ENCODE results near the gene JAML.

JAML gene

DNA sequence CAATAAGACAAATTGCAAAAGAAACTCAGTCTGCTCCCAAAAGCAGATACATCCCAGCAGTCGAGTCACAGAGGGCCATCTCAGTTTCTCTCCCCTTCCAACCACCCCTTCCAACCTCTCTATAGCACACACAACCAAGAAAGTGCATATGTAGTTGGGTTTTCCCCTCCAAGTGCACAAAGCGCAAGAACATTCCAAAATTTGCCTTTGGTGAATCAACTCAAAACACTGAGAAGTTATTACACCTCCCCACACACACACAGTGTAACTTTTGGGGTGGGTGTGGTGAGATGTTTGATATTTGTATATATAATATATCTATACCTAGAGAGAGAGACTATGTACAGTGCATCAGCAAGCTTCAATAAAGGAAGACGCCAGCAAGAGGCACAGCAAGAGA lies 62.0 kb downstream of the JAML start:
- no peaks in the 10 kb centered on the region for H3F3A ChIP-seq (ENCODE audit: low read depth)
- no peak overlapping the region for H3K4me3 ChIP-seq (ENCODE audit: low read length, poor library complexity, severe bottlenecking)
- TF ChIP-seq, protein P1, sequence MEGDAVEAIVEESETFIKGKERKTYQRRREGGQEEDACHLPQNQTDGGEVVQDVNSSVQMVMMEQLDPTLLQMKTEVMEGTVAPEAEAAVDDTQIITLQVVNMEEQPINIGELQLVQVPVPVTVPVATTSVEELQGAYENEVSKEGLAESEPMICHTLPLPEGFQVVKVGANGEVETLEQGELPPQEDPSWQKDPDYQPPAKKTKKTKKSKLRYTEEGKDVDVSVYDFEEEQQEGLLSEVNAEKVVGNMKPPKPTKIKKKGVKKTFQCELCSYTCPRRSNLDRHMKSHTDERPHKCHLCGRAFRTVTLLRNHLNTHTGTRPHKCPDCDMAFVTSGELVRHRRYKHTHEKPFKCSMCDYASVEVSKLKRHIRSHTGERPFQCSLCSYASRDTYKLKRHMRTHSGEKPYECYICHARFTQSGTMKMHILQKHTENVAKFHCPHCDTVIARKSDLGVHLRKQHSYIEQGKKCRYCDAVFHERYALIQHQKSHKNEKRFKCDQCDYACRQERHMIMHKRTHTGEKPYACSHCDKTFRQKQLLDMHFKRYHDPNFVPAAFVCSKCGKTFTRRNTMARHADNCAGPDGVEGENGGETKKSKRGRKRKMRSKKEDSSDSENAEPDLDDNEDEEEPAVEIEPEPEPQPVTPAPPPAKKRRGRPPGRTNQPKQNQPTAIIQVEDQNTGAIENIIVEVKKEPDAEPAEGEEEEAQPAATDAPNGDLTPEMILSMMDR (conservative IDR thresholded peaks at IDR 0.05; ENCODE audit: low read length), result no peak
- no peak for TF ChIP-seq EZH2phosphoT487 (IDR thresholded peaks at IDR 0.05; ENCODE audit: borderline replicate concordance)
- no peaks in the 10 kb centered on the region for H3K9me2 ChIP-seq (replicated peaks; ENCODE audit: low read depth, low read length)
- no peaks in the 10 kb centered on the region for H3K9me3 ChIP-seq (ENCODE audit: insufficient read depth, low read depth, low read length)
- no peaks in the 10 kb centered on the region for H3K79me2 ChIP-seq (ENCODE audit: insufficient read depth, low read length)
- H3K36me3 ChIP-seq (ENCODE audit: insufficient read depth, low read length), result no peaks in the 10 kb centered on the region
- no peak overlapping the region for H3K4me2 ChIP-seq (ENCODE audit: low read depth, low read length, poor library complexity, severe bottlenecking)
- H4K20me1 ChIP-seq (ENCODE audit: insufficient read depth, low read length, poor library complexity, severe bottlenecking), result no peaks in the 10 kb centered on the region
- H3K4me1 ChIP-seq (ENCODE audit: insufficient read depth, low read length, poor library complexity, severe bottlenecking), result no peaks in the 10 kb centered on the region
- H3K27me3 ChIP-seq (ENCODE audit: insufficient read depth, low read length, poor library complexity, severe bottlenecking), result no peaks in the 10 kb centered on the region
- no peak overlapping the region for H3K9ac ChIP-seq (ENCODE audit: low read depth, low read length, poor library complexity, severe bottlenecking)
- H2AFZ ChIP-seq (ENCODE audit: low read length), result no peak overlapping the region

DNA sequence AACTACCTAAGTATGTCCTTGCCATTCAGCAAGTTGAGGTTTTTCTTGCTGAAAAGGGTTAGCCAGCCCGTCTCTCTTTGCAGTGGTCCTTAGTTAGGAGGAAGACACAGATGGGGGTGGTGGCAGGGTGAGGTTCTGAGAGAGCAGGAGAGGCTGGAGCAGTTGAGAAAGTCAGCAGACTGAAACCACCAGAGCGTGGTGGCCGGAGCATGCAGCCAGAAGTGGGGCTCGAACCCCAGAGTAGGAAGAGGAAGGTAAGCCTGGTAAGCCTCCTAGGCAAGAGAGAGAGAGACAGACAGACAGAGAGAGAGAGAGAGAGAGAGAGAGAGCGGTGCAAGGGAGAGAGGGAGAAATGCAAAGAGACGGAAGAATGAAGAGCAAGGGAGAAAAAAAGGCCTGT lies 63.0 kb downstream of the JAML start:
- Histone ChIP-seq H3K27me3 (ENCODE audit: insufficient read depth, low read length, poor library complexity, severe bottlenecking) (no peaks in the 10 kb centered on the region), H3K9me3 (ENCODE audit: insufficient read depth, low read depth, low read length) (no peaks in the 10 kb centered on the region), H3F3A (ENCODE audit: low read depth) (no peaks in the 10 kb centered on the region), H3K9me2 (replicated peaks; ENCODE audit: low read depth, low read length) (no peaks in the 10 kb centered on the region), H3K36me3 (ENCODE audit: insufficient read depth, low read length) (no peaks in the 10 kb centered on the region), H3K9ac (ENCODE audit: low read depth, low read length, poor library complexity, severe bottlenecking) (no peak overlapping the region), H3K4me1 (ENCODE audit: insufficient read depth, low read length, poor library complexity, severe bottlenecking) (no peaks in the 10 kb centered on the region), H4K20me1 (ENCODE audit: insufficient read depth, low read length, poor library complexity, severe bottlenecking) (no peaks in the 10 kb centered on the region), H3K4me2 (ENCODE audit: low read depth, low read length, poor library complexity, severe bottlenecking) (no peak overlapping the region), H3K4me3 (ENCODE audit: low read length, poor library complexity, severe bottlenecking) (no peak overlapping the region), H2AFZ (ENCODE audit: low read length) (no peak overlapping the region), H3K79me2 (ENCODE audit: insufficient read depth, low read length) (no peaks in the 10 kb centered on the region)
- TF ChIP-seq EZH2phosphoT487 (IDR thresholded peaks at IDR 0.05; ENCODE audit: borderline replicate concordance), result no peak
- TF ChIP-seq, protein P1 (conservative IDR thresholded peaks at IDR 0.05; ENCODE audit: low read length), result no peak

DNA sequence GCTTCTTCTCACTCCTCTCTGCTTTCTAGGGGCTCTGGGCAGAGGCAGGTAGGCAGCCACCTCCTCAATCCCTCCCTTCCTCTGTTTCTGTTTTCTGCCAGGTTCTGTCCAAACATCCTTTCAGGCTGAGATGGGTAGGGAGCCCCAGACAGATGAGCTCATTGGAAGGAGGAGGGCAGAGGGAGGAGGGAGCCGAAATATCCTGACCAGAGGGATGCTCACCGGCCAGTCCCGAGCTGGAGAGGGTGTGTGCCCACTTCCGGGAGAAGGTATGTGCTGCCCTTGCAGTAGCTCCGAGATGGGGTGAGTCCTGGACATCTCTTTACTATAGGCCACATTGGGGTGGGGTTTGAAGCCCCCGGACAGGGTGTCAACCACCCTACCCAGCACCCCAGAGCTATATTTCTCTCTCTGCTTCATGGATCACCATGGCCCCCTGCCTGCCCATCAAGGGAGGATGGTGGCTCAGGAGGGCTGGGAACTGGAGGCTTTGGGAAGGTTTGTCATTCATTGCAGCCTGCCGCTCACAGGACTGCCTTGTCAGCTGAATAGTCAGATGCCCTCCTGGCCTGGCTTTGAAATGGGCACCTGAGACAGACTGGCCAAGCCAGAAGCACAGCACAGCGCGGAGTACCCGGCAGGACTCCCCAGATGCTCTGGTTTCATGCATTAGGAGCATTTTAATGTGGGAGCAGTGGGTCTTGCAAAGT lies 67.5 kb downstream of the JAML start:
- H3K27me3 ChIP-seq (ENCODE audit: insufficient read depth, low read length, poor library complexity, severe bottlenecking), result peaks cover 35% of the 10 kb centered on the region
- H4K20me1 ChIP-seq (ENCODE audit: insufficient read depth, low read length, poor library complexity, severe bottlenecking), result no peaks in the 10 kb centered on the region
- H3K4me1 ChIP-seq (ENCODE audit: insufficient read depth, low read length, poor library complexity, severe bottlenecking), result no peaks in the 10 kb centered on the region
- H3K9ac ChIP-seq (ENCODE audit: low read depth, low read length, poor library complexity, severe bottlenecking), result no peak overlapping the region
- no peak for TF ChIP-seq EZH2phosphoT487 (IDR thresholded peaks at IDR 0.05; ENCODE audit: borderline replicate concordance)
- TF ChIP-seq, protein P1 (conservative IDR thresholded peaks at IDR 0.05; ENCODE audit: low read length), result no peak
- no peaks in the 10 kb centered on the region for H3K9me2 ChIP-seq (replicated peaks; ENCODE audit: low read depth, low read length)
- no peaks in the 10 kb centered on the region for H3K36me3 ChIP-seq (ENCODE audit: insufficient read depth, low read length)
- no peaks in the 10 kb centered on the region for H3F3A ChIP-seq (ENCODE audit: low read depth)
- no peak overlapping the region for H3K4me2 ChIP-seq (ENCODE audit: low read depth, low read length, poor library complexity, severe bottlenecking)
- no peak overlapping the region for H3K4me3 ChIP-seq (ENCODE audit: low read length, poor library complexity, severe bottlenecking)
- no peaks in the 10 kb centered on the region for H3K9me3 ChIP-seq (ENCODE audit: insufficient read depth, low read depth, low read length)
- no peak overlapping the region for H2AFZ ChIP-seq (ENCODE audit: low read length)
- no peaks in the 10 kb centered on the region for H3K79me2 ChIP-seq (ENCODE audit: insufficient read depth, low read length)
